Osteocyte (in vitro differentiated cells): ENCODE measurements around the gene PPP1R14B. TPM values are rescaled to one million over a fixed set of nuclear protein-coding genes. Genes with fewer than 3 reads are reported as not detected.

ENCODE experiments used
- DNase-seq: peaks from one replicate; pipeline ENCODE4 v3.0.0; 2021; ENCODE audit warnings: mixed read lengths; ENCODE audit not compliant: unreplicated experiment; ENCODE audit errors: extremely low spot score
- H3K27ac Mint-ChIP-seq: one replicate; pipeline ENCODE4 v1.8.0; 2021; ENCODE audit warnings: mild to moderate bottlenecking, mixed read lengths; ENCODE audit not compliant: unreplicated experiment
- H3K27me3 Mint-ChIP-seq: one replicate; pipeline ENCODE4 v1.8.0; 2021; ENCODE audit warnings: mixed read lengths; ENCODE audit not compliant: unreplicated experiment
- H3K36me3 Mint-ChIP-seq: one replicate; pipeline ENCODE4 v1.8.0; 2021; ENCODE audit warnings: mixed read lengths; ENCODE audit not compliant: unreplicated experiment
- H3K4me1 Mint-ChIP-seq: one replicate; pipeline ENCODE4 v1.8.0; 2021; ENCODE audit warnings: mixed read lengths; ENCODE audit not compliant: unreplicated experiment
- H3K4me3 Mint-ChIP-seq: one replicate; pipeline ENCODE4 v1.8.0; 2021; ENCODE audit warnings: mild to moderate bottlenecking, moderate library complexity, mixed read lengths; ENCODE audit not compliant: unreplicated experiment
- H3K9me3 Mint-ChIP-seq: one replicate; pipeline ENCODE4 v1.8.0; 2021; ENCODE audit warnings: mixed read lengths; ENCODE audit not compliant: unreplicated experiment
- CTCF ChIP-seq: fragments of 200-600 bp; sonication (generic); IDR thresholded peaks from 2 replicates; pipeline ENCODE4 v1.5.0; 2021; ENCODE audit warnings: antibody characterized with exemption, mild to moderate bottlenecking, moderate library complexity
- total RNA-seq: library from RNA; stranded (reverse); gene quantifications from 2 replicates; pipeline ENCODE4 v1.2.1, GENCODE V29; 2021

Gene PPP1R14B
- total RNA-seq, 1 donor from 2014 or later, result 270 TPM

GRCh38 chr11:64266339-64266738 lies 19.6 kb upstream of the PPP1R14B start:
- Mint-ChIP-seq H3K9me3 (no peaks in the 10 kb centered on the region), H3K27ac (no peak overlapping the region), H3K27me3 (no peaks in the 10 kb centered on the region), H3K4me1 (peaks cover 19% of the 10 kb centered on the region), H3K4me3 (no peak overlapping the region), H3K36me3 (peaks cover 6% of the 10 kb centered on the region)
- DNase-seq, result no peak
- TF ChIP-seq CTCF, result no peak

GRCh38 chr11:64265176-64266160 lies 18.7 kb upstream of the PPP1R14B start:
- Mint-ChIP-seq H3K27me3 (no peaks in the 10 kb centered on the region), H3K4me3 (no peak overlapping the region), H3K36me3 (peaks cover 6% of the 10 kb centered on the region), H3K4me1 (peaks cover 19% of the 10 kb centered on the region), H3K9me3 (no peaks in the 10 kb centered on the region), H3K27ac (no peak overlapping the region)
- DNase-seq, result no peak
- TF ChIP-seq CTCF, result no peak

GRCh38 chr11:64264371-64264852 lies 17.7 kb upstream of the PPP1R14B start:
- DNase-seq, result no peak
- no peaks in the 10 kb centered on the region for H3K27me3 Mint-ChIP-seq
- H3K4me3 Mint-ChIP-seq, result no peak overlapping the region
- peaks cover 14% of the 10 kb centered on the region for H3K36me3 Mint-ChIP-seq
- peaks cover 19% of the 10 kb centered on the region for H3K4me1 Mint-ChIP-seq
- no peak overlapping the region for H3K27ac Mint-ChIP-seq
- TF ChIP-seq CTCF, result no peak
- no peaks in the 10 kb centered on the region for H3K9me3 Mint-ChIP-seq

GRCh38 chr11:64263947-64264317 lies 17.2 kb upstream of the PPP1R14B start:
- Mint-ChIP-seq H3K27ac (no peak overlapping the region), H3K9me3 (no peaks in the 10 kb centered on the region), H3K36me3 (peaks cover 16% of the 10 kb centered on the region), H3K27me3 (no peaks in the 10 kb centered on the region), H3K4me3 (no peak overlapping the region), H3K4me1 (peaks cover 16% of the 10 kb centered on the region)
- TF ChIP-seq CTCF, result no peak
- DNase-seq, result no peak
